ENCODE measurements around the gene RRAS2.

The RRAS2 gene

GRCh38 chr11:14335712-14336111, 23.3 kb downstream of the RRAS2 start:
- no peak for DNase-seq

- no peak for DNase-seq
Observed at GRCh38 chr11:14334893-14335292, 24.1 kb downstream of the RRAS2 start.

DNA sequence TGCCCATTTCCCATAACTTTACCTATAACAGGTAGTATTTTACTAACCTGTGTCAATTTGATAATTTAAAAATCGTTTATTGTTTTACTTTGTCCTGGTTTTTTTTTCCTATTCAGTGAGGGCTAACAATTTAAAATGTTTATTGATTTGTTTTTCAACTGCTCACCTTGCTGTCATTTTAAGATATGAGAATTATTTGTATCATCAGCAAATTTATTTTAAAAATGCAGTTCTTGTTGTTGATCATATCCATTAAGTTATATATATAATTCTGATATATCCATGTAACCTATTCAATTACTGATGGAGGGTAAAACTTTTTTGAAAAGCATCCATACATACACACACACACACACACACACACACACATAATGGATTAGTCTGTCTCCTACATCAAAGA, 24.8 kb downstream of the RRAS2 start:
- no peak for DNase-seq

DNA sequence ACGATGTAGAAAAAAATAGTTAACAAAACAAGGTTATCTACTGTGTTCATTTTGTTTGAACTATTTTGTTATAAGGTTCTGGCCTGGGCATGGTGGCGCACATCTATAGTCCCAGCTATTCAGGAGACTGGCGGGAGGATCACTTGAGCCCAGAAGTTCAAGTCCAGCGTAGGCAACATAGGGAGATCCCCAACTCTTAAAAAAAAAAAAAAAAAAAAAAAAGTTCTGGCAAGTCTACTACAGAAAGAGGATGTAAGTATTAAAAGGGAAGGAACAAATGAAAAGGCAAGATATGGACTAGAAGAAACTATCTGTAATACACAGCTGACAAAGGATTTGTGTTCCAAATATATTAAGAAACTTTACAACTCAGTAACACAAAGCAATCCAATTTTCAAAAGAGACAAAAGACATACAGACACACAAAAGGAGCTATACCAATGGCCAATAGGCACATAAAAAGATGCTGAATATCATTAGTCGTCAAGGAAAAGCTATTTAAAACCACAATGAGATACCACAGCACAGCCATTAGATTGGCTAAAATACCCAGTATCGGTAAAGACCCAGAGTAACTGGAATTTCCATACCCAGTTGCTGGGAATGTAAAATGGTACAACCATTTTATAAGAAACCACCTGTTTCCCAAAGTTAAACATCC, 27.4 kb downstream of the RRAS2 start:
- DNase-seq, result no peak

DNA sequence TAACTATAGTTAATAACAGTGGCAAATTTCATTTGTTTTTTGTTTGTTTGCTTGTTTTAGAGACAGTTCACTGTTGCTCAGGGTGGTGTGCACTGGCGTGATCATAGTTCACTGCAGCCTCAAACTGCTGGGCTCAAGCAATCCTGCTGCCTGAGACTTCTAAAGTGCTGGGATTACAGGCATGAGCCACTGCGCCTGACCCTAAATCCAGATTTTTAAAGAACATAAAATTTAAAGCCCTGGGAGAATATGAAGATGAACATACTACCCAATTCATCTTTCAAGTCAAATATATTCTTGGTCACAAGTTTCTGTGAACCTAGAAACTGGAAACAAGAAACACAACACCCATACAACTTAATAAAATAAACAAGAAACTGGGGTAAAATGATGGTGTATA, 28.1 kb downstream of the RRAS2 start:
- DNase-seq, result no peak

GRCh38 chr11:14329702-14330101, 29.3 kb downstream of the RRAS2 start:
- DNase-seq, result no peak

DNA sequence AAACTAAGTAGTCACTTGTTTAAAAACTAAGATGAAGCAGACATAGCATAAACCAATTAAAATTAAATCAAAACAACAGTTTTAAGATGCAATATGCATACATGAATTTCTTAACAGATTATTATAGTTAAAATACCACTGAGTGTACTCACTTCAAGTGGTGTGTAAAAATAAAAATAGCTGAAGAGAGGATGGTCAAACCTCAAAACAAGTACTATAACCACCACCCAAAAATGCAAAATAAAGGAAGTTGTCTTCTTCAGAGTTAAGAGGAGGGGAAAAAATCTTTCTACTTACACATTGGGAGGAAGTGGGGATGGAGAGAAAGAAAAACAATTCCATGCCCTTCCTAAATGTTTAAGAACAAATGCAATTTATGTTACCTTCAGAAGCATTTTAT, 31.9 kb downstream of the RRAS2 start:
- no peak for DNase-seq

DNA sequence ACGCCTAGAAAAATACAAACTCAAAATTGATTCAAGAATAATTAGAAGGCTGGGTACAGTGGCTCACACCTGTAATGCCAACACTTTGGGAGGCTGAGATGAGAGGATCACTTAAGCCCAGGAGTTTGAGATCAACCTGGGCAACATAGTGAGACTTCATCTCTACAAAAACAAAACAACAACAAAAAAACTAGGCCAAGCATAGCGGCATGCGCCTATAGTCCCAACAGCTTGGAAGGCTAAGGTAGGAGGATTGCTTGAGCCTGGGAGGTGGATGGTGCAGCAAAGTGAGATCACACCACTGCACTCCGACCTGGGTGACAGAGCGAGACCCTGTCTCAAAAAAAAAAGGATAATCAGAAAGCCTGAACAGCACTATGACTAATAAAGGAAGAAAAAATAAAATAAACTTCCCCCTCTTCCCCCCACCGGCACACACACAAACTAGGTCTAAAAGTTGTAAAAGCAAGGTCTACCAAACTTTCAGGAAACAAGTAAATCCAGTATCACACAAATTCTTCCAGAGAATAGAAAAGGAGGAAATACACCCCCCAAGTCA, 35.8 kb downstream of the RRAS2 start:
- DNase-seq, result no peak

- no peak for DNase-seq
Observed at GRCh38 chr11:14322510-14322909, 36.5 kb downstream of the RRAS2 start.

DNA sequence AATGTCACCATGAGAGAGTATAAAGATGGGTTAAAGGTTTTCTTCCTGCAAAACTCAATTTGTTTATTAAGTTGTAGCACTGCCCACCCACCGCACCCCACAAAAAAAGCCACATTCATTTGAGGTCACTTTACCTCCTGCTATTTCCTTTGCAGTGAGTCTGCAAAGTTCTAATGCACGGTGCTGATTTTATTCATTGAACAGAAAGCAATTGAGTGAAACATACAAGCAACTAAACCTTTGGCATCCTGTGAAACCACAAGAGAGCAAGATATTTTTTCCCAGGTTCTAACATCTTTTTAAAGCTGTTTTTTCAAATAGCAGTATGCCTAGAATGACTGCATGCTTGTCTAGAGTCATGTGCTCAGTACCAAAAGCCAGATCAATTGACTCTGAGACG, 39.0 kb downstream of the RRAS2 start:
- DNase-seq, result no peak

DNA sequence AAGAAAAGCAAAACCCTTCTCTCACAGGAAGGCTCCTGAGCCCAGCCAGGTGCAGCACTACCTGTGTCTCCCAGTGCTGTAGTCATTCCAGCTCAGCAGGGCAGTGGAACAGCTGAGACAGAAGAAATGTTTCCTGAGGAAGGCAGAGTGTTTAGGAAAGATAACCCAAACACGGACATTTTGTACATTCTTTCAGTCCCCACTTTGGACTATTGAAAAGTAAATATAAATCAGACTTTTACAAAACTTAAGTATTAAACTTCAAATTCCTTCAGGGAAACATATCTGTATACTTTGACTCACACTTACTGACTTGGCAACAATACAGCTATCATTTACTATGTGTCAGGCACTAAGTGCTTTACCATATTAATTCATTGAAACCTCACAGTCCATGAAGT, 40.4 kb downstream of the RRAS2 start:
- no peak for DNase-seq

DNA sequence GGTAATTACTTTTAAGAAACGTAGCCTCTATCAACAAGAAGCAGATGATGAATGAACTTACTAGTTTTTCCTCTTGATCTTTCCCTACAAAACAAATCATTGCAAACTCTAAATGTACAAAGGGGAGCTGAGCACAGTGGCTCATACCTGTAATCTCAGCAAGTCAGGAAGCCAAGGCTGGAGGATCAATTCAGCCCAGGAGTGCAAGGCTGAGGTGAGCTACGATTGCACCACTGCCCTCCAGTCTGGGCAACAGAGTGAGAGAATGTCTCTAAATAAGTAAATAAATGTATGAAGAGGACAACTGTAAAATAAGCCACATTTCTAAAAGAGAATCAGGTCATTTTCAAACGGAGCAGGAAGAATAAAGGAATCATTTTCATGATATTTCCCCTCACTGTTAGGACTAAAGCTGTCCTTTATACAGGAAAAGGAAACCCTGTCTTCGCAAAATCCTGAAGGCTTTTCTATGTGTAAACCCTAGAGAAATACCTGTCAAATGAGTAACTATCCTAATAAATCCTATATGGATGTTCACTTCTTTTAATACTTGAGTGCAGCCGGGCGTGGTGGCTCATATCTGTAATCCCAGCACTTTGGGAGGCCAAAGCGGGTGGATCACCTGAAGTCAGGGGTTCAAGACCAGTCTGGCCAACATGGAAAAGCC, 41.2 kb downstream of the RRAS2 start:
- DNase-seq, result no peak

DNA sequence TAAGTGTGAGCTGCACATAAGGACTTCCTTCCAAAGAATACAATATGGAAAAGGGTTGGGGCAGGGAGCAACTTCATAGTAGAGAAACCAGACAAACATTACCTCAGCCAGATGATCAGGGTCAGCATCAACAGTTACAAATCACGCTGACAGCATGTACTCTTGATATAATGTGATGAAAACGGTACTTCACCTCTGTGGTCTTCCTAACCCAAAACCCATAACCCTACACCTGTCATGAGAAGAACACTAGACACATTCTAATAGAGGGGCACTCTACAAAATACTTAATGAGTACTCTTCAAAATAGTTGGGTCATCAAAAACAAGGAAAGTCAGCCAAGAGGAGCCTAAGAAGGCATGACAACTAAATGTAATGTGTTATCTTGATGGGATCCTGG, 43.9 kb downstream of the RRAS2 start:
- DNase-seq, result no peak

- no peak for DNase-seq
Observed at GRCh38 chr11:14314127-14314526, 44.9 kb downstream of the RRAS2 start.

DNA sequence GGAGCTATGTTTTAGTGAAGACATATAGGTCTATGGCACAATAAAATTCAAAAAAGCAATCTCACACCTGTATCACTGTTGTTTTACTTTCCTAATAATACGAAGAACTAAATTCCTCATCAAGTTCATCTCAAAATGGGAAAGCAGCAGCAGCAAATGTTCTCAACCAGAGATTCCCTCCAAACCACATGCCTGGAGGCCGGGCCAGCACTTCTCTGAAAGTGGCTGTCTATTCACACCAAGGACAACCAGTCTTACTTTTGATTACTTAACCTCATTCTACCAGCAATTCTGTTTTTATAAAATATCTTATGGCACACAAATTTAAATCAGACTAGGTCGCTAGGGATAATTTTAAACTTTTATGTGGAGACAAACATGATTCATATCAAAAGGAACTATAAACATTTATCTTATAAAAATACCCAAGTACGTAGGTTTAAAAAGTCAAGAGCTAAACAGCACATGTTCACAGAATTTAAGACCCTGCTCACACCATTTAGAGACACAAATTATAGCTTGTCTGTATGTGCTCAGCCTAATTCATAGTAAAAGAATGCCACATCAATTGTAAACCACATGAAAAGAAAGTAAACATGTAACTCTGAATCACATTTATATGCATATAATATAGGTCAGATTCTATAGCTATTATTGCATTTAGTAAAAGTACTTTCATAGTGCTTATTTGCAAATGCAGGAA, 46.1 kb downstream of the RRAS2 start:
- no peak for DNase-seq

GRCh38 chr11:14310679-14311078, 48.3 kb downstream of the RRAS2 start:
- DNase-seq, result no peak

DNA sequence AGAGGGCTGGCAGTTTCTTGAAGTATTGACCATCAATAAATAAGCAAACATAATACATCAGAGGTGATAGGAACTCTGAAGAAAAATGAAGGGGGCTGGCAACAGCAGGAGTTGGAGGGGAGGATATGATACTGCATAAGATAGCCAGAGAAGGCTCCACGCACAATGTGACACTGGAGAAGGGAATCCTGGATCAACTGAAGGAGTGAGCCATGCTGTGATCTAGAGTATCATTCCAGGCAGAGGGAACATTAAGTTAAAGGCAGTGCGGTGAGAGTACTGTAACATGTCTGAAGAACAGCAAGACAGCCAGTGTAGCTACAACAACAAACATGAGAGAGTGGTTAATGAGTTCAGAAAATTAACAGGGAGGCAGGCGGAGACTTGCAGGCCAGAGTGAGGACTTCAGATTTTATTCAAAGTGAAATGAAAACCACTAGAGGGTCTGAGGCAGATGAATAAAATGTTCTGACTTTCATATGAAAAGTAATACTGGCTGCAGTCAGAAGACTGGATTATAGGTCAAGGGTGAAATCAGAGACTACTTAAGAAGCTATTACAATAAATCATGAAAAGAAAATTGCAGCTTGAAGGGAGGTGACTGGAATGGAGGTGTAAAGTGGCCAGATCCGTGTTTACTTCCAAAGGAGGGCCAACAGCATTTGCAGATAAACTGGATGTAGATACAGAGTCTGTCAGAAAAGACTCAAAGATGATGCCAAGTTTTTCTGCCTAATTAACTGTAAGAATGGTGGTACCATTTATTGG, 49.4 kb downstream of the RRAS2 start:
- DNase-seq, result no peak

DNA sequence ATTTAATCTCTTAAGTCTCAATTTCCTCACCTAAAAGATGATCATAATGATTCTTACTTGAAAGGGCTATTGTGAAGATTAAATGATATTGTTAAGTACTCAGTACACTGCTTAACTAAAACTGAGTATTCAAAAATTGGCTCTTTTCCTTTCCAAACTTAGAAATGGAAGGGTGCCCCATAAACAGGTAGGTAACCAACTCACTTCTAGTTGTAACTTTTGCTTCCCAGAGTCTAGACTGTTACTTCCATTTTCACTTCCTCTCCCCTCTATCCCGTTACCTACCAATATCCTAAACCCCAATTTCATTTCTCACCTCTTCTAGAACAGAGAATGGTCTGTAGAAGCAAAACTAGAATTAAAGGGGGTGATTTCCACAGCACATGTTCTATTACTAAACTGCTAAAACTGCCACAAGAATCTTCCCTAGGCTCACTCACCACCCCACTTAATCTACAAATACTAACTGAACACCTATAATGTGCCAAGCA, 50.0 kb downstream of the RRAS2 start:
- no peak for DNase-seq

GRCh38 chr11:14308114-14308896, 50.7 kb downstream of the RRAS2 start:
- no peak for DNase-seq

- no peak for DNase-seq
Observed at GRCh38 chr11:14306481-14306880, 52.5 kb downstream of the RRAS2 start.

DNA sequence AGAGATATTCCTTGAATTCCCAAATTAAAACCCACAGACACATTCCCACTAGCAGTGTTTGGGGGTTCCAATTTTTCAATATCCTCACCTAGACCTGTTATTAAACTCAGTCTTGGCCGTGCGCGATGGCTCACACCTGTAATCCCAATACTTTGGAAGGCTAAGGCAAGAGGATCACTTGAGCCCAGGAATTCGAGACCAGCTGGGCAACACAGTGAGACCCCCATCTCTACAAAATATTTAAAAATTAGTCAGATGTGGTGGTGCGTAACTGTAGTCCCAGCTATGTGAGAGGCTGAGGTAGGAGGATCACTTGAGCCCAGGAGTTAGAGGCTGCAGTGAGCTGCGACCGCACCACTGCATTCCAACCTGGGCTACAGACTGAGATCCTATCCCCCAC, 53.3 kb downstream of the RRAS2 start:
- no peak for DNase-seq

DNA sequence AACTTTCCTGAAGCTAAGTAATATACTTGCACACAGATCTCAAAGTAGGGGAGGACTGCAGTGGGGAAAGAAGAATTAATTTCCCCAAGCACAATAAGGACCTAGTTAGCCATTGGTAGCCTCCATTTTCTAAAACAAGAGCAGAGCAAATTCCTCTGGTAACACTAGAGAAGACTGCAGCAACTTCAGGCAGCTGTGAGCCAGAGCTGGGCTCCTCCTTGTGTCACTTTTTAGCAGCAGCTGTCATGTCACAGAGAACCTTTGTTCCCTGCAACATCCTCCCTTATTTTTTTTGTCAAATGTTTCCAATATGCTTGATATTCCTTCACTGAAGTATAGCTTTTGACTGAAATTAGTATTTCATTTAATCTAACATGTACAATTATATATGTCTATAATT, 54.4 kb downstream of the RRAS2 start:
- DNase-seq, result no peak

Measured in midbrain (tissue), 1 donor.